ENCODE data around the gene ERFL.

Gene ERFL

GRCh38 chr19:41910240-41910991, 17.8 kb downstream of the ERFL start:
- H3K9me3 ChIP-seq (ENCODE audit: control insufficient read depth, insufficient read depth, low read depth, low read length): no peaks in the 10 kb centered on the region
- H3K4me3 ChIP-seq (ENCODE audit: low read depth, low read length): no peak overlapping the region
- H3K27ac ChIP-seq (ENCODE audit: low read depth, low read length): no peak overlapping the region
- H3K27me3 ChIP-seq (ENCODE audit: control insufficient read depth, insufficient read depth, low read length): peaks cover 71% of the 10 kb centered on the region
- no peak overlapping the region for H3K9ac ChIP-seq (ENCODE audit: low read length)
- H3K4me1 ChIP-seq (ENCODE audit: control insufficient read depth, insufficient read depth, low read length): peaks cover 8% of the 10 kb centered on the region; the same call in 1 of the 2 replicates
- H3K36me3 ChIP-seq (ENCODE audit: control insufficient read depth, insufficient read depth, low read length): peaks cover 13% of the 10 kb centered on the region

GRCh38 chr19:41909706-41910105, 18.5 kb downstream of the ERFL start:
- Histone ChIP-seq H3K4me3 (ENCODE audit: low read depth, low read length) (no peak overlapping the region), H3K9me3 (ENCODE audit: control insufficient read depth, insufficient read depth, low read depth, low read length) (no peaks in the 10 kb centered on the region), H3K27ac (ENCODE audit: low read depth, low read length) (no peak overlapping the region), H3K27me3 (ENCODE audit: control insufficient read depth, insufficient read depth, low read length) (peaks cover 64% of the 10 kb centered on the region), H3K9ac (ENCODE audit: low read length) (no peak overlapping the region), H3K4me1 (ENCODE audit: control insufficient read depth, insufficient read depth, low read length) (peaks cover 4% of the 10 kb centered on the region; the same call in 1 of the 2 replicates), H3K36me3 (ENCODE audit: control insufficient read depth, insufficient read depth, low read length) (peaks cover 20% of the 10 kb centered on the region)

- H3K9me3 ChIP-seq (ENCODE audit: control insufficient read depth, insufficient read depth, low read depth, low read length): no peaks in the 10 kb centered on the region
- no peak overlapping the region for H3K9ac ChIP-seq (ENCODE audit: low read length)
- H3K4me3 ChIP-seq (ENCODE audit: low read depth, low read length): no peak overlapping the region
- H3K27me3 ChIP-seq (ENCODE audit: control insufficient read depth, insufficient read depth, low read length): peaks cover 55% of the 10 kb centered on the region
- no peak overlapping the region for H3K27ac ChIP-seq (ENCODE audit: low read depth, low read length)
- H3K36me3 ChIP-seq (ENCODE audit: control insufficient read depth, insufficient read depth, low read length): peaks cover 28% of the 10 kb centered on the region
- H3K4me1 ChIP-seq (ENCODE audit: control insufficient read depth, insufficient read depth, low read length): peaks cover 4% of the 10 kb centered on the region; the same call in 1 of the 2 replicates
Observed at GRCh38 chr19:41908724-41909464, 19.4 kb downstream of the ERFL start.

GRCh38 chr19:41907994-41908615, 20.1 kb downstream of the ERFL start:
- Histone ChIP-seq H3K27ac (ENCODE audit: low read depth, low read length) (no peak overlapping the region), H3K36me3 (ENCODE audit: control insufficient read depth, insufficient read depth, low read length) (peaks cover 36% of the 10 kb centered on the region)

GRCh38 chr19:41906916-41907680, 21.2 kb downstream of the ERFL start:
- H3K9ac ChIP-seq (ENCODE audit: low read length): no peak overlapping the region
- H3K36me3 ChIP-seq (ENCODE audit: control insufficient read depth, insufficient read depth, low read length): peaks cover 46% of the 10 kb centered on the region
- H3K27ac ChIP-seq (ENCODE audit: low read depth, low read length): no peak overlapping the region
- no peak overlapping the region for H3K4me3 ChIP-seq (ENCODE audit: low read depth, low read length)
- H3K27me3 ChIP-seq (ENCODE audit: control insufficient read depth, insufficient read depth, low read length): peaks cover 38% of the 10 kb centered on the region
- H3K4me1 ChIP-seq (ENCODE audit: control insufficient read depth, insufficient read depth, low read length): 0 out of 2 replicates have a peak, but pooled peaks cover under 1% of the 10 kb centered on the region
- no peaks in the 10 kb centered on the region for H3K9me3 ChIP-seq (ENCODE audit: control insufficient read depth, insufficient read depth, low read depth, low read length)

More at GRCh38 chr19:41907994-41908615, 20.1 kb downstream of the ERFL start:
- H3K9ac ChIP-seq (ENCODE audit: low read length): no peak overlapping the region
- H3K27me3 ChIP-seq (ENCODE audit: control insufficient read depth, insufficient read depth, low read length): peaks cover 48% of the 10 kb centered on the region
- no peaks in the 10 kb centered on the region for H3K9me3 ChIP-seq (ENCODE audit: control insufficient read depth, insufficient read depth, low read depth, low read length)
- no peak overlapping the region for H3K4me3 ChIP-seq (ENCODE audit: low read depth, low read length)
- H3K4me1 ChIP-seq (ENCODE audit: control insufficient read depth, insufficient read depth, low read length): peaks cover 4% of the 10 kb centered on the region; the same call in 1 of the 2 replicates

- Histone ChIP-seq H3K9ac (ENCODE audit: low read length) (no peak overlapping the region), H3K4me3 (ENCODE audit: low read depth, low read length) (no peak overlapping the region), H3K27ac (ENCODE audit: low read depth, low read length) (no peak overlapping the region), H3K27me3 (ENCODE audit: control insufficient read depth, insufficient read depth, low read length) (peaks cover 29% of the 10 kb centered on the region), H3K36me3 (ENCODE audit: control insufficient read depth, insufficient read depth, low read length) (peaks cover 51% of the 10 kb centered on the region), H3K9me3 (ENCODE audit: control insufficient read depth, insufficient read depth, low read depth, low read length) (no peaks in the 10 kb centered on the region), H3K4me1 (ENCODE audit: control insufficient read depth, insufficient read depth, low read length) (no peaks in the 10 kb centered on the region)
Observed at GRCh38 chr19:41906271-41906670, 22.0 kb downstream of the ERFL start.

- H3K4me1 ChIP-seq (ENCODE audit: control insufficient read depth, insufficient read depth, low read length): no peaks in the 10 kb centered on the region
- peaks cover 52% of the 10 kb centered on the region for H3K36me3 ChIP-seq (ENCODE audit: control insufficient read depth, insufficient read depth, low read length)
- no peaks in the 10 kb centered on the region for H3K9me3 ChIP-seq (ENCODE audit: control insufficient read depth, insufficient read depth, low read depth, low read length)
- H3K4me3 ChIP-seq (ENCODE audit: low read depth, low read length): no peak overlapping the region
- peaks cover 21% of the 10 kb centered on the region for H3K27me3 ChIP-seq (ENCODE audit: control insufficient read depth, insufficient read depth, low read length)
- no peak overlapping the region for H3K9ac ChIP-seq (ENCODE audit: low read length)
- no peak overlapping the region for H3K27ac ChIP-seq (ENCODE audit: low read depth, low read length)
Observed at GRCh38 chr19:41905273-41906002, 22.8 kb downstream of the ERFL start.

- Histone ChIP-seq H3K9me3 (ENCODE audit: control insufficient read depth, insufficient read depth, low read depth, low read length) (no peaks in the 10 kb centered on the region), H3K27ac (ENCODE audit: low read depth, low read length) (no peak overlapping the region), H3K4me1 (ENCODE audit: control insufficient read depth, insufficient read depth, low read length) (no peaks in the 10 kb centered on the region), H3K36me3 (ENCODE audit: control insufficient read depth, insufficient read depth, low read length) (peaks cover 56% of the 10 kb centered on the region), H3K9ac (ENCODE audit: low read length) (no peak overlapping the region), H3K27me3 (ENCODE audit: control insufficient read depth, insufficient read depth, low read length) (peaks cover 9% of the 10 kb centered on the region), H3K4me3 (ENCODE audit: low read depth, low read length) (no peak overlapping the region)
Observed at GRCh38 chr19:41904118-41904870, 24.0 kb downstream of the ERFL start.

GRCh38 chr19:41903193-41903953, 24.9 kb downstream of the ERFL start:
- no peak overlapping the region for H3K27ac ChIP-seq (ENCODE audit: low read depth, low read length)
- H3K36me3 ChIP-seq (ENCODE audit: control insufficient read depth, insufficient read depth, low read length): peaks cover 60% of the 10 kb centered on the region

More at GRCh38 chr19:41903193-41903953, 24.9 kb downstream of the ERFL start:
- Histone ChIP-seq H3K4me3 (ENCODE audit: low read depth, low read length) (no peak overlapping the region), H3K9me3 (ENCODE audit: control insufficient read depth, insufficient read depth, low read depth, low read length) (no peaks in the 10 kb centered on the region), H3K4me1 (ENCODE audit: control insufficient read depth, insufficient read depth, low read length) (no peaks in the 10 kb centered on the region), H3K27me3 (ENCODE audit: control insufficient read depth, insufficient read depth, low read length) (peaks cover under 1% of the 10 kb centered on the region; the same call in 1 of the 2 replicates), H3K9ac (ENCODE audit: low read length) (no peak overlapping the region)

Data from HUES6 (cell line).